NB4 (cell line): ENCODE measurements around the gene ZNF516.

Experiments used
- CTCF ChIP-seq: IDR thresholded peaks from one replicate; pipeline ENCODE4 v1.5.1; 2012; ENCODE audit warnings: low read depth, low read length
- POLR2A ChIP-seq: IDR thresholded peaks from 2 replicates; pipeline ENCODE4 v1.6.1; 2011; ENCODE audit warnings: mild to moderate bottlenecking; ENCODE audit not compliant: insufficient read length; ENCODE audit errors: extremely low read depth

- TF ChIP-seq POLR2A, result no peak
- TF ChIP-seq CTCF, result no peak
Observed at GRCh38 chr18:76445741-76446232, 49.3 kb downstream of the ZNF516 start.
